ENCODE results near the gene GHDC.
A peak's percentile ranks its signal among the peaks of the same experiment; 100 is the strongest.
"Not testable (repeated sequence)": the region's sequence is repeated elsewhere in the genome, so short reads cannot be mapped to it uniquely, and the experiment has no call there.

GHDC gene, protein sequence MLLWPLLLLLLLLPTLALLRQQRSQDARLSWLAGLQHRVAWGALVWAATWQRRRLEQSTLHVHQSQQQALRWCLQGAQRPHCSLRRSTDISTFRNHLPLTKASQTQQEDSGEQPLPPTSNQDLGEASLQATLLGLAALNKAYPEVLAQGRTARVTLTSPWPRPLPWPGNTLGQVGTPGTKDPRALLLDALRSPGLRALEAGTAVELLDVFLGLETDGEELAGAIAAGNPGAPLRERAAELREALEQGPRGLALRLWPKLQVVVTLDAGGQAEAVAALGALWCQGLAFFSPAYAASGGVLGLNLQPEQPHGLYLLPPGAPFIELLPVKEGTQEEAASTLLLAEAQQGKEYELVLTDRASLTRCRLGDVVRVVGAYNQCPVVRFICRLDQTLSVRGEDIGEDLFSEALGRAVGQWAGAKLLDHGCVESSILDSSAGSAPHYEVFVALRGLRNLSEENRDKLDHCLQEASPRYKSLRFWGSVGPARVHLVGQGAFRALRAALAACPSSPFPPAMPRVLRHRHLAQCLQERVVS

DNA sequence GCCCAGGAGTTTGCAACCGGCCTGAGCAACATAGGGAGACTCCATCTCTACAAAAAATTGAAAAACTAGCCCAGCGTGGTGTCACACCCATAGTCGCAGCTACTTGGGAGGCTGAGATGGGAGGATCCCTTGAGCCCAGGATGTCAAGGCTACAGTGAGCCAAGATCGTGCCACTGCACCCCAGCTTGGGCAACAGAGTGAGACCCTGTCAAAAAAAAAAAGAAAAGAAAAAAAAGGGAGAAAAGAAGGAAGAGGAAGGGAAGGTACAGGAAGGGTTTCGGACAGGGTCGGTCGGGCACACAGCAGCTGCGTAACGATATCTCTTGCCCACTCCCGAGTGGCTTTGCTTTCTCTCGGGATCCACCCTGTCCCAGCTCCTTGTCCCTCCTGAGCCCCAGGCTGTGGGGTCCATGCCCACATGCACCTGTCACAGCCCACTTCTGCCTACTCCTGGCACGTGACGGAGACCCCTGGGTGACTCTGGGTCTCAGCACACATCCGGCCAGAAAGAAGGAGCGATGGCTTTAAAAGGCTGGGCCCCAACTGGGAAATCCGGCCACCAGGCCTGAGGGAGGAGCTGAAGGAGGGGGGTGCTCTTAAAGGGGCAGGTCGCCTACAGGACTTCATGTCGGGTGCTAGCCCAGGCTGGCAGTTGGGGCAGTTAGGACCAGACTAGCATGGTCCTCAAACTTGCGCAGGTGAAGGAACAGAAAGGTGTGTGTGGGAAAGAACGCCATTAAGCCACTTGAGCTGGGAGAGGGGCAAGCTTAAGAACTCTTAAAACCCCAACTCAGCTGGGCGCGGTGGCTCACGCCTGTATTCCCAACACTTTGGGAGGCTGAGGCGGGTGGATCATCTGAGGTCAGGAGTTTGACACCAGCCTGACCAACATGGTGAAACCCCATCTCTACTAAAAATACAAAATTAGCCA, at the start of gene GHDC:
TSS of gene GHDC (minus strand) at position 526 of the 931 bp plus-strand sequence. CDS start 913 bp downstream, outside the sequence.
- DNase-seq (ENCODE audit: low read depth in 2 of 3, low spot score in 1 of 3): peak; percentile 64 to 71 (median 67)

GRCh38 chr17:42243493-42243982, 49.2 kb upstream of the GHDC start:
- no peak for DNase-seq (ENCODE audit: low read depth in 2 of 3, low spot score in 1 of 3)

DNA sequence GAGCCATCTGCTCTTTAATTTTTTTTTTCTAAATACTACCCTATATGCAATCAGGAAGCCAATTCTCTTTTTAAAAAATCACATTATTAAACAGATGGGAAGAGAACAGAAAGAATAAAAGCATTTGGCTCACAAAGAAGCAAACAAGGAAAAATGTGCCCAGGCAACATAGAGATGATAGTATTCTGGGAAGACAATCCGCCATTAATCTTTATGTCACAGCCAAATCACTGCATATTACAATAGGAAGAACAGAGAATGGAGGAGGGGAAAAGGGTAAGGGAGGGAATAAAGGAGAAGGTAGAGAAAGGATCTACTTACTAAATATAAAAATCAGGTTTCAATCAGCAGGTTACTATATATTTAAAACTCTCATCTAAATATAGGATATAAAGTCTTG, 47.6 kb upstream of the GHDC start:
- no peak for DNase-seq (ENCODE audit: low read depth in 2 of 3, low spot score in 1 of 3)

- DNase-seq (ENCODE audit: low read depth in 2 of 3, low spot score in 1 of 3): not testable (repeated sequence)
Measured at GRCh38 chr17:42240863-42241262, 46.6 kb upstream of the GHDC start.

GRCh38 chr17:42240201-42240600, 45.9 kb upstream of the GHDC start:
- DNase-seq (ENCODE audit: low read depth in 2 of 3, low spot score in 1 of 3): no peak

DNA sequence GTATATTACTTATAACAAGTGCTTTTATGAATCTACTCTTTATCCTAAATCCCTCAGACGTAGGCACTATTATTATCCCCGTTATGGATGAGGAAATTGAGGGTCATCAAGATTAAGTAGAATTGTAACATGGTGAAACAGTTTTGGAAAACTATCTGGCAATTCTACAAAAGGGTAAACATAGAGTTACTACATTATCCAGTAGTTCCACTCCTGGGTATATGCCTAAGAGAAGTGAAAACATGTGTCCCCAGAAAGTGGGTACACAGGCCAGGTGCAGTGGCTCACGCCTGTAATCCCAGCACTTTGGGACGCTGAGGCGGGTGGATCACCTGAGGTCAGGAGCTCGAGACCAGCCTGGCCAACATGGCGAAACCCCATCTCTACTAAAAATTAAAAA, 45.3 kb upstream of the GHDC start:
- DNase-seq (ENCODE audit: low read depth in 2 of 3, low spot score in 1 of 3): not testable (repeated sequence)

GRCh38 chr17:42236760-42237159, 42.5 kb upstream of the GHDC start:
- DNase-seq (ENCODE audit: low read depth in 2 of 3, low spot score in 1 of 3): no peak

- no peak for DNase-seq (ENCODE audit: low read depth in 2 of 3, low spot score in 1 of 3)
Measured at GRCh38 chr17:42233994-42234393, 39.7 kb upstream of the GHDC start.

- no peak for DNase-seq (ENCODE audit: low read depth in 2 of 3, low spot score in 1 of 3)
Measured at GRCh38 chr17:42233156-42233555, 38.9 kb upstream of the GHDC start.

DNA sequence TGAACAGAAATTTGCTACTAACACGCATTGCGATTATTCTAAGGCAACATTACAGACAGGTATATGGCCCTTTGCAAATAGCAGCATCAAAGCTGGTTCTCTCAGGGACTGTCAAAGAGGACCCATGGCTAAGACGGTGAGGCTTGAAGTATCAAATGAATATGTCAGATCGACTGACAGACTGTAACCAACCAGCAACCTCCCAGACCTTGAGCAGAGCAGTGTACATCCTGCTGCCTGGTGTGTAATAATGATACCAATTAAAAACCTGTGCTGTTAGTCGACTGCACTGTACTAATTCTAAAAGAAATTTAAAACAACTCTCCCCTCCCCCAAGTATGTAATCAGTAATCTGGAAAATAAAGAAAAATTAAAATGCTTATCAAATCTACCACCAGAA, 35.9 kb upstream of the GHDC start:
- DNase-seq (ENCODE audit: low read depth in 2 of 3, low spot score in 1 of 3): no peak

- no peak for DNase-seq (ENCODE audit: low read depth in 2 of 3, low spot score in 1 of 3)
Measured at GRCh38 chr17:42227849-42228700, 33.8 kb upstream of the GHDC start.

- no peak for DNase-seq (ENCODE audit: low read depth in 2 of 3, low spot score in 1 of 3)
Measured at GRCh38 chr17:42225646-42226045, 31.4 kb upstream of the GHDC start.

DNA sequence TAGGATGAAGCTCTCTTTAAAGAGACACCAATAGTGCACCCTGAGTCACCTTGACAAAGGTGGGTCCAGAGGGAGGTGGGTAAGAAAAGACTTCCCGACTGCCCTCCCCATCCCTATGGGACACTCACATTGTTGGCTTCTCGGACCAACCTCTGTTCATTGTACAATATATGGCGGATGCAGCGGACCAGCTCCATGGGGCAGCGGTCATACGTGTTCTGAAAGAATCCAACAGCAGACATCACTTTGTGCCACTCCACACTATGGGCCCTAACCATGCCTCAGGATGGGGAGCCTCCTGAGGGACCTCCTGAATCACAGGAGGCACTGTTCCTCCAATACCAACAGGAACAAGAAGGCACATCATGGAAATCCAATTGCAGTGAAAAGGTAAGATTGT, 30.4 kb upstream of the GHDC start:
- DNase-seq (ENCODE audit: low read depth in 2 of 3, low spot score in 1 of 3): no peak

- peak; percentile 33 to 49 (median 38) for DNase-seq (ENCODE audit: low read depth in 2 of 3, low spot score in 1 of 3)
Measured at GRCh38 chr17:42221886-42222745, 27.8 kb upstream of the GHDC start.

GRCh38 chr17:42219280-42219679, 25.0 kb upstream of the GHDC start:
- DNase-seq (ENCODE audit: low read depth in 2 of 3, low spot score in 1 of 3): not testable (repeated sequence)

DNA sequence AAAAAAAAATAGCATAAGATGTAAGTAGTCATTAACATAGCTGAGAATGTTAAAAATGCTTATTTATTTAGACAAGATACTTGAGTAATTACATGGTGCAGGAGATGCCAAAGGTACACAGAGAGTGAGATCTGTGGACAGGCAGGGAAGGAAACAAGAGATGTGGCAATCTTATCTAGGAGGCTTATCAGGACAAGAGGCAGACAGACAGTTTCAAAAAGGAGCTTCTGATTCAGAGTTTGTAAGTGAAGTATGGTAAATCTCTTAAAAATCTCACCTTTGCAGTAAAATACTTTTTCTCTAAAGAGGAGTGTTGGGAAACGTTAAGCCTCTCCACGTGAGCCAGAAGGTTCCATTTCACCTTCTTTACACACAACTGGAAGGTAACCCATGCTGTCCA, 19.9 kb upstream of the GHDC start:
- no peak for DNase-seq (ENCODE audit: low read depth in 2 of 3, low spot score in 1 of 3)

- DNase-seq (ENCODE audit: low read depth in 2 of 3, low spot score in 1 of 3): no peak
Measured at GRCh38 chr17:42212382-42212781, 18.1 kb upstream of the GHDC start.

GRCh38 chr17:42211921-42212341, 17.6 kb upstream of the GHDC start:
- DNase-seq (ENCODE audit: low read depth in 2 of 3, low spot score in 1 of 3): not testable (repeated sequence)

DNA sequence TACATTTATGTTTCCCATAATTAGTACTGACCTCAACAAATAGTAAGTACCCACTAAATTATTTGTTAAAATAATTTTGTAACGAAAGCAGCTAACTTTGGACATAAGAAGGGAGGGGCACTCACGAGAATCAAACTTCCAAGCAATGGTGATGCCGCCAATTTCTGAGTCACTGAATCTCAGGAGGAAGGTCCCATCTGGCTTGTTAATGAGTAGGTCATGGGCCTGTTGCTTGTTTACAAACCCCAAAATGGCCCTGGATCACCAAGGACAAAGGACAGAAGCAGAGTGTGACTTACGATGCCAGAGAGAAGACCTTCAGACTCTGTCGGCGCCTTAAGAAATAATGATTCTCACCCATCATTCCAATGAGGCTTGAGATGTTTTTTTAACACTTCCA, 15.8 kb upstream of the GHDC start:
- DNase-seq (ENCODE audit: low read depth in 2 of 3, low spot score in 1 of 3): no peak

Data from stimulated activated CD4-positive, alpha-beta T cell treated with anti-CD3 and anti-CD28 coated beads, Interleukin-12 subunit alpha, Interleukin-12 subunit beta, amount 100 ng/mL, for 48 hours (primary cell).